Transverse colon (tissue), 4 donors: ENCODE data around the gene GRM7. TPM values are rescaled to one million over a fixed set of nuclear protein-coding genes. Genes with fewer than 3 reads are reported as not detected.

ENCODE experiments used
- DNase-seq: peaks from one replicate; pipeline ENCODE4 v3.0.0-alpha.2; 2019
- H3K27ac ChIP-seq, 4 donors: fragments of 200-600 bp; sonication (generic); 2 replicates each; pipeline ENCODE4 v1.5.1; 2016 to 2018; ENCODE audit warnings: inconsistent platforms in 4 of 4
- H3K27me3 ChIP-seq: fragments of 200-600 bp; sonication (generic); 2 replicates; pipeline ENCODE4 v1.5.1; 2017; ENCODE audit warnings: inconsistent platforms
- H3K36me3 ChIP-seq, 4 donors: fragments of 200-600 bp; sonication (generic); 2 replicates each; pipeline ENCODE4 v1.5.1; 2017 to 2019; ENCODE audit warnings: inconsistent platforms in 4 of 4
- H3K4me1 ChIP-seq, 4 donors: fragments of 200-600 bp; sonication (generic); 2 replicates each; pipeline ENCODE4 v1.5.1; 2017 to 2020; ENCODE audit warnings: inconsistent platforms in 4 of 4
- H3K4me3 ChIP-seq, 4 donors: fragments of 200-600 bp; sonication (generic); 1 replicate in 1 of 4; 2 replicates in 3 of 4; pipeline versions ENCODE4 v1.5.1 to v1.6.1; 2017 to 2019; ENCODE audit warnings: inconsistent platforms in 4 of 4
- H3K9me3 ChIP-seq, 2 donors: fragments of 200-600 bp; sonication (generic); 2 replicates each; pipeline ENCODE4 v1.5.1; 2017 to 2019; ENCODE audit warnings: inconsistent platforms in 2 of 2
- CTCF ChIP-seq, 5 experiments: fragments of 200-600 bp in 3 of 5; fragments of 450-650 bp in 2 of 5; sonication (generic) in 3 of 5; IDR thresholded peaks; 1 replicate in 2 of 5; 2 replicates in 3 of 5; pipeline ENCODE4 v1.5.1; 2016 to 2017; ENCODE audit warnings: antibody characterized with exemption in 5 of 5, inconsistent platforms in 3 of 5, mild to moderate bottlenecking in 2 of 5, moderate library complexity in 1 of 5
- EP300 ChIP-seq: sonication (generic); formaldehyde crosslinking; IDR thresholded peaks from one replicate; pipeline ENCODE4 v1.6.1; 2017; ENCODE audit warnings: antibody characterized with exemption, low read depth
- POLR2A ChIP-seq: fragments of 450-650 bp; IDR thresholded peaks from one replicate; pipeline ENCODE4 v1.6.1; 2016; ENCODE audit warnings: antibody characterized with exemption, mild to moderate bottlenecking, moderate library complexity
- POLR2AphosphoS5 ChIP-seq, 3 donors: sonication (generic); formaldehyde crosslinking; IDR thresholded peaks; one replicate each; pipeline ENCODE4 v1.6.1; 2016; ENCODE audit warnings: antibody characterized with exemption in 3 of 3
- WGBS, 2 donors: methylation state at CpG; one replicate each; pipeline ENCODE4 v1.1.5; 2018; ENCODE audit warnings: low coverage in 1 of 2; 5-methylcytosine and 5-hydroxymethylcytosine counted together
- in situ Hi-C, 4 donors: fragments of 200-750 bp; cut with MboI; loops; one replicate each; pipeline versions ENCODE4 v1.15.0 to v1.15.1; 2017; ENCODE audit warnings: low sequenced_read_pairs in 3 of 4, low pct_ligation_motif_present in 1 of 4, low pct_unique_long_range_greater_than_20kb in 1 of 4
- intact Hi-C: fragments of 100-400 bp; cut with DNase I; formaldehyde crosslinking; loops from one replicate; pipeline ENCODE4 v1.15.1; 2023; ENCODE audit warnings: low total_unique reads
- total RNA-seq, 4 donors: library from RNA; depleted of rRNA; stranded (reverse); fragments of >200 nt; gene quantifications; one replicate each; pipeline ENCODE4 v1.1.0, GENCODE V29; 2016

GRM7 gene
- total RNA-seq, 4 donors from 2014 or later, result 0.14 to 0.20 (median 0.16) TPM; not detected in 1

DNA sequence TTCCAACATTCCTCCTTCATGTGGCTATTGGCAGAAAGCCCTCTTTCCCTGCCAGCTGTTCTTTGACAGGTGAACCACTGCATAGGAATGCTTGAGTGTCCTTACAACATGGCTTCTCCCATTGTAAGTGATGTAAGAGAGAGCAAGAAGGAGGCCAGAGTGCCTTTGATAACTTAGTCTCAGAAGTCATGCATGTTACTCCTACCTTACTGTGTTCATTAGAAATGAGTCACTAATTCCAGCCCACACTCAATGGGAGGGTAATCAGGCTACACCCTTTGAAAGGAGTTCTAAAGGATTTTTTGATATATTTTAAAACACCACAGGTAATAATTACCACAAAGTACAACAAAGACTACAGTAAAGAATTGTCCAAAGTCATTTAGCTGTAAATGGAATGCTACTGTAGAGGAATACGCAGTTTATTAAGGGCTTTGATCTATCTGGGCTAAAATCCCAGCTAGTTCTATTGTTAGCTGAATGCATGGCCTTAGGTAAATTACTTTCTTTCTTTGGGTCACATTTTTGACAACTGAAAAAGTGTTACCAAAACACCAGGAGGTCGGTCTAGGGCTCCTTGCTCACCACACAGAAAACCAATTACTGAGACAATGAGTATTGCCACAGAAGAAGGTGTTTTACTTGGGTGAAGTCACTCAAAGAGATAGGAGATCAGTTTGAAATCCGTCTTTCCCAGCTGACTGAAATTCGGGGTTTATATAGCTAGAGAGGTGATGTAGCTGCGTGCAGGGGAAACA is 154.9 kb downstream of the GRM7 start:
- in situ Hi-C loops, result no loop called here
- 71 to 82% methylated on average over 5 of the region's 5 CpGs for WGBS, 2 donors
- no peaks in the 10 kb centered on the region for H3K9me3 ChIP-seq
- H3K4me1 ChIP-seq, result no peaks in the 10 kb centered on the region
- no peaks in the 10 kb centered on the region for H3K27me3 ChIP-seq
- H3K36me3 ChIP-seq, result no peaks in the 10 kb centered on the region
- no peak for DNase-seq
- TF ChIP-seq CTCF (IDR thresholded peaks at IDR 0.05) (no peak), POLR2AphosphoS5 (IDR thresholded peaks at IDR 0.05) (no peak), POLR2A (no peak), EP300 (no peak)
- no peak overlapping the region for H3K27ac ChIP-seq
- no peak overlapping the region for H3K4me3 ChIP-seq
- intact Hi-C loops, result no loop called here

GRCh38 chr3:7025581-7026300 is 164.8 kb downstream of the GRM7 start:
- intact Hi-C loops (no loop called here), in situ Hi-C loops (no loop called here)
- Histone ChIP-seq H3K4me1 (no peaks in the 10 kb centered on the region), H3K36me3 (no peaks in the 10 kb centered on the region), H3K27me3 (no peaks in the 10 kb centered on the region), H3K4me3 (no peak overlapping the region), H3K27ac (no peak overlapping the region), H3K9me3 (no peaks in the 10 kb centered on the region)
- no peak for TF ChIP-seq EP300
- no peak for TF ChIP-seq CTCF (IDR thresholded peaks at IDR 0.05)
- TF ChIP-seq POLR2AphosphoS5 (IDR thresholded peaks at IDR 0.05), result no peak
- TF ChIP-seq POLR2A, result no peak
- no peak for DNase-seq
- WGBS, 2 donors, result 47 to 63% methylated on average over 3 of the region's 3 CpGs

DNA sequence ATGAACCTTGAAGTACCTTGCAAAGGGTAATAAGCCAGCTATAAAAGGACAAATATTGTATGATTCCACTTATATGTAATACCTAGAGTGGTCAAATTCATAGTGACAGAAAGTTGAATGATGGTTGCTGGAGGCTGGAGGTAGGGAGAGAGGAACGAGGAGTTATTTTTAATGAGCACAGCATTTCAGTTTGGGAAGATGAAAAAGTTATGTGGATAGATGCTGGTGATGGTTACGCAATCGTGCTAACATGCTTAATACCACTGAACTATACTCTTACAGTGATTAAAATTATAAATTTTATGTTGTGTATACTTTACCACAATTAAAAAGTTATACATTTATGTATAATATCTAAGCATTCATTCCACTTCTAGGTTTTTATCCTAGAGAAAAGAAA is 168.6 kb downstream of the GRM7 start:
- Histone ChIP-seq H3K4me3 (no peak overlapping the region), H3K27ac (no peak overlapping the region), H3K27me3 (no peaks in the 10 kb centered on the region), H3K36me3 (no peaks in the 10 kb centered on the region), H3K9me3 (no peaks in the 10 kb centered on the region), H3K4me1 (no peaks in the 10 kb centered on the region)
- no peak for DNase-seq
- in situ Hi-C loops (no loop called here), intact Hi-C loops (no loop called here)
- 82 to 84% methylated on average over 3 of the region's 3 CpGs for WGBS, 2 donors
- no peak for TF ChIP-seq POLR2A
- no peak for TF ChIP-seq CTCF (IDR thresholded peaks at IDR 0.05)
- TF ChIP-seq EP300, result no peak
- TF ChIP-seq POLR2AphosphoS5 (IDR thresholded peaks at IDR 0.05), result no peak

DNA sequence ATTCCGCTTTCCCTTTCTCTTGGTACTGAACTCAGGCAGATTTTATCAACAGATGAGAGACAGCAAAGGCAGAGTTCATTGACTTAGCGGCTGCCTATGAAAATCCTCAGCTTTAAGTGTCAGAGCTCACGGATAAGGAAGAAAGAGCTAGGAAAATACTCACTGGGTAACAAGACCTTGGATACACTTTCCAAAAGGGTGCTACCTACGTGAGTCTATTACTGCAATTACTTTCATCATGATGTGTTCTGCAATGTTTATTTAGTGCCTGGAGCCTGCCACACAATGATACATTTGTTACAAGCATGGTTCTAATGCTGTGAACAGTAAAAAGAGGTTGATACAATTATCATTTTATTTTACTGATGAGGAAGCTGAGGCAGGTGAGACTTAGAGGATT is 177.5 kb downstream of the GRM7 start:
- WGBS, 2 donors, result 51 to 73% methylated on average over 3 to 4 of the region's 4 CpGs
- H3K27me3 ChIP-seq, result no peaks in the 10 kb centered on the region
- in situ Hi-C loops, result no loop called here
- H3K36me3 ChIP-seq, result no peaks in the 10 kb centered on the region
- no peaks in the 10 kb centered on the region for H3K9me3 ChIP-seq
- TF ChIP-seq POLR2AphosphoS5 (IDR thresholded peaks at IDR 0.05) (no peak), EP300 (no peak), CTCF (IDR thresholded peaks at IDR 0.05) (no peak)
- intact Hi-C loops, result no loop called here
- no peak for DNase-seq
- no peaks in the 10 kb centered on the region for H3K4me1 ChIP-seq
- no peak overlapping the region for H3K27ac ChIP-seq
- no peak overlapping the region for H3K4me3 ChIP-seq
